ENCODE measurements around the gene ASPHD2. TPM values are rescaled to one million over a fixed set of nuclear protein-coding genes. Genes with fewer than 3 reads are reported as not detected.

Gene ASPHD2
- total RNA-seq, 1 experiment from 2014 or later = not detected

- H3K36me3 Mint-ChIP-seq (ENCODE audit: insufficient read depth, unreplicated experiment) = peaks cover 39% of the 10 kb centered on the region
- Histone ChIP-seq H3K4me3 (ENCODE audit: low read depth, low read length) (no peak overlapping the region), H3K4me1 (peaks cover 12% of the 10 kb centered on the region; the same call in 1 of the 2 replicates), H3K36me3 (ENCODE audit: control insufficient read depth, insufficient read depth, low read length) (peaks cover 2% of the 10 kb centered on the region), H3K27me3 (replicated peaks; ENCODE audit: control insufficient read depth, insufficient read depth, low read length) (no peaks in the 10 kb centered on the region), H3K9me3 (no peaks in the 10 kb centered on the region)
- no peaks in the 10 kb centered on the region for H3K27me3 Mint-ChIP-seq (ENCODE audit: insufficient read depth, unreplicated experiment)
- POLR2A ChIA-PET = no interaction called here
- CTCF ChIA-PET = interaction anchor here (0.7 to 1.0 kb wide), 2 partner anchors 95 to 116 kb away, joined by 3 read pairs; no protein-coding TSS in a partner anchor
- TF ChIP-seq CTCF (IDR thresholded peaks at IDR 0.05; ENCODE audit: insufficient read depth in 1 of 2, low read depth in 1 of 2, low read length in 1 of 2, severe bottlenecking in 1 of 2, unreplicated experiment in 1 of 2) = no peak
- no peaks in the 10 kb centered on the region for H3K9me3 Mint-ChIP-seq (ENCODE audit: unreplicated experiment)
- intact Hi-C loops (cut with micrococcal nuclease; ENCODE audit: unreplicated experiment) = no loop called here
- DNase-seq = no peak
- H3K4me1 Mint-ChIP-seq (ENCODE audit: low read depth, unreplicated experiment) = peaks cover 30% of the 10 kb centered on the region
- H3K4me3 Mint-ChIP-seq (ENCODE audit: unreplicated experiment) = peak overlapping the region; percentile 60
- no TSS peak for BruUV-seq (replicated peaks)
- H3K27ac Mint-ChIP-seq (ENCODE audit: unreplicated experiment) = peak overlapping the region; percentile 75
Measured at GRCh38 chr22:26479792-26480610, 50.9 kb downstream of the ASPHD2 start.

GRCh38 chr22:26480611-26480932, 51.5 kb downstream of the ASPHD2 start:
- Mint-ChIP-seq H3K4me1 (ENCODE audit: low read depth, unreplicated experiment) (peaks cover 30% of the 10 kb centered on the region), H3K27me3 (ENCODE audit: insufficient read depth, unreplicated experiment) (no peaks in the 10 kb centered on the region), H3K27ac (ENCODE audit: unreplicated experiment) (no peak overlapping the region), H3K4me3 (ENCODE audit: unreplicated experiment) (no peak overlapping the region), H3K36me3 (ENCODE audit: insufficient read depth, unreplicated experiment) (peaks cover 39% of the 10 kb centered on the region), H3K9me3 (ENCODE audit: unreplicated experiment) (no peaks in the 10 kb centered on the region)
- no peak for DNase-seq
- Histone ChIP-seq H3K4me1 (peaks cover 12% of the 10 kb centered on the region; the same call in 1 of the 2 replicates), H3K36me3 (ENCODE audit: control insufficient read depth, insufficient read depth, low read length) (peaks cover 2% of the 10 kb centered on the region), H3K4me3 (ENCODE audit: low read depth, low read length) (no peak overlapping the region), H3K9me3 (no peaks in the 10 kb centered on the region), H3K27me3 (replicated peaks; ENCODE audit: control insufficient read depth, insufficient read depth, low read length) (no peaks in the 10 kb centered on the region)
- no peak for TF ChIP-seq CTCF (IDR thresholded peaks at IDR 0.05; ENCODE audit: insufficient read depth in 1 of 2, low read depth in 1 of 2, low read length in 1 of 2, severe bottlenecking in 1 of 2, unreplicated experiment in 1 of 2)
- intact Hi-C loops (cut with micrococcal nuclease; ENCODE audit: unreplicated experiment) = no loop called here
- BruUV-seq (replicated peaks) = no TSS peak
- POLR2A ChIA-PET = no interaction called here
- CTCF ChIA-PET = interaction anchor here (1.0 kb wide), 1 partner anchor 116 kb away, joined by 3 read pairs; no protein-coding TSS in a partner anchor

GRCh38 chr22:26481112-26481693, 52.1 kb downstream of the ASPHD2 start:
- intact Hi-C loops (cut with micrococcal nuclease; ENCODE audit: unreplicated experiment) = no loop called here
- BruUV-seq (replicated peaks) = no TSS peak
- no peak for DNase-seq
- Mint-ChIP-seq H3K27ac (ENCODE audit: unreplicated experiment) (peak overlapping the region; percentile 45), H3K27me3 (ENCODE audit: insufficient read depth, unreplicated experiment) (no peaks in the 10 kb centered on the region), H3K36me3 (ENCODE audit: insufficient read depth, unreplicated experiment) (peaks cover 39% of the 10 kb centered on the region), H3K4me1 (ENCODE audit: low read depth, unreplicated experiment) (peaks cover 30% of the 10 kb centered on the region), H3K4me3 (ENCODE audit: unreplicated experiment) (no peak overlapping the region), H3K9me3 (ENCODE audit: unreplicated experiment) (no peaks in the 10 kb centered on the region)
- no peaks in the 10 kb centered on the region for H3K27me3 ChIP-seq (replicated peaks; ENCODE audit: control insufficient read depth, insufficient read depth, low read length)
- peaks cover 2% of the 10 kb centered on the region for H3K36me3 ChIP-seq (ENCODE audit: control insufficient read depth, insufficient read depth, low read length)
- H3K9me3 ChIP-seq = no peaks in the 10 kb centered on the region
- POLR2A ChIA-PET = no interaction called here
- TF ChIP-seq CTCF (IDR thresholded peaks at IDR 0.05; ENCODE audit: insufficient read depth in 1 of 2, low read depth in 1 of 2, low read length in 1 of 2, severe bottlenecking in 1 of 2, unreplicated experiment in 1 of 2) = no peak
- CTCF ChIA-PET = interaction anchor here (1.0 kb wide), 1 partner anchor 117 kb away, joined by 3 read pairs; no protein-coding TSS in a partner anchor
- peaks cover 12% of the 10 kb centered on the region; the same call in 1 of the 2 replicates for H3K4me1 ChIP-seq
- no peak overlapping the region for H3K4me3 ChIP-seq (ENCODE audit: low read depth, low read length)

Data from Caco-2 (cell line).